ENCODE results near the gene COA6. TPM values are rescaled to one million over a fixed set of nuclear protein-coding genes. Genes with fewer than 3 reads are reported as not detected.

Gene COA6
- total RNA-seq, 1 experiment from 2014 or later, result 34.1 TPM

DNA sequence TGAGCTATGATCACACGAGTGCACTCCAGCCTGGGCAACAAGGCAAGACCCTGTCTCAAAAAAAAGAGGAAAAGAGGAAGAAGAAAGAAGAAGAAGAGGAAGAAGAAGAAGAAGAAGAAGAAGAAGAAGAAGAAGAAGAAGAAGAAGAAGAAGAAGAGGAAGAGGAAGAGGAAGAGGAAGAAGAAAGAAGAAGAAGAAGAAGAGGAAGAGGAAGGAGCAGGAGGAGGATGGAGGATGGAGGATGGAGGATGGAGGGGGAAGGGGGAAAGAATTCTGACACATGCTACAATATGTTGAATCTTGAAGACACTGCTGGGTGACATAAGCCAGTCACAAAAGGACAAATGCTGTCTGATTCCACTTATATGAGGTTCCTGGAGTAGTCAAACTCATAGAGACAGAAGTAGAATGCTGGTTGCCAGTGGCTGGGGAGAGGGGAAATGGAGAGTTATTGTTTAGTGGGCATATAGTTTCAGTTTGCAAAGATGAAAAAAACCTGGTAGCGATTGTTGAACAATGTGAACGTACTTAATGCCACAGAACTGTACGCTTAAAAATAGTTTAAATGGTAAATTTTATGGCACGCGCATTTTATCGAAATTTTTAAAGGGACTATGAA, 47.3 kb upstream of the COA6 start:
- no peak overlapping the region for H3K27ac ChIP-seq (ENCODE audit: low read depth, low read length)
- no peaks in the 10 kb centered on the region for H3K79me2 ChIP-seq (ENCODE audit: insufficient read depth, low read length)
- DNase-seq (ENCODE audit: low read depth, low spot score), result no peak
- no peak overlapping the region for H3K4me3 ChIP-seq (replicated peaks in 1 of 2; ENCODE audit: low read depth in 1 of 2, low read length in 2 of 2)
- no TSS peak for BruUV-seq (replicated peaks)
- CTCF ChIA-PET, result interaction anchor here (0.6 to 4.5 kb wide), 3 partner anchors 17 to 37 kb away, joined by 3 to 20 read pairs (median 4); no protein-coding TSS in a partner anchor
- no peaks in the 10 kb centered on the region for H3K9me3 ChIP-seq (ENCODE audit: control insufficient read depth in 1 of 2, insufficient read depth in 1 of 2, low read depth in 1 of 2, low read length in 2 of 2)
- no peaks in the 10 kb centered on the region for H4K20me1 ChIP-seq (ENCODE audit: insufficient read depth)
- intact Hi-C loops (cut with micrococcal nuclease), result no loop called here
- peak overlapping the region; percentile 27; the same call in 1 of the 2 replicates for H3K4me2 ChIP-seq (ENCODE audit: low read length)
- RAD21 ChIA-PET (ENCODE audit: low non-redundant PET in 1 of 2, low total read pairs in 2 of 2, uncharacterized antibody in 2 of 2, unreplicated experiment in 2 of 2), result no interaction called here
- H3K9me2 ChIP-seq (ENCODE audit: insufficient read depth), result no peaks in the 10 kb centered on the region
- POLR2A ChIA-PET, result no interaction called here
- TF ChIP-seq EZH2phosphoT487 (IDR thresholded peaks at IDR 0.05; ENCODE audit: borderline replicate concordance) (no peak), ELF1 (IDR thresholded peaks at IDR 0.05; ENCODE audit: borderline replicate concordance, low read depth) (no peak), CEBPB (IDR thresholded peaks at IDR 0.05; ENCODE audit: low read depth) (no peak), POLR2A (IDR thresholded peaks at IDR 0.05; ENCODE audit: borderline replicate concordance, extremely low read depth, insufficient read depth, insufficient read length) (no peak), SRF (IDR thresholded peaks at IDR 0.05; ENCODE audit: low read depth) (no peak), EGR1 (IDR thresholded peaks at IDR 0.05; ENCODE audit: low read depth) (no peak), SIN3A (IDR thresholded peaks at IDR 0.05; ENCODE audit: low read depth) (no peak)
- TF ChIP-seq, protein P1, sequence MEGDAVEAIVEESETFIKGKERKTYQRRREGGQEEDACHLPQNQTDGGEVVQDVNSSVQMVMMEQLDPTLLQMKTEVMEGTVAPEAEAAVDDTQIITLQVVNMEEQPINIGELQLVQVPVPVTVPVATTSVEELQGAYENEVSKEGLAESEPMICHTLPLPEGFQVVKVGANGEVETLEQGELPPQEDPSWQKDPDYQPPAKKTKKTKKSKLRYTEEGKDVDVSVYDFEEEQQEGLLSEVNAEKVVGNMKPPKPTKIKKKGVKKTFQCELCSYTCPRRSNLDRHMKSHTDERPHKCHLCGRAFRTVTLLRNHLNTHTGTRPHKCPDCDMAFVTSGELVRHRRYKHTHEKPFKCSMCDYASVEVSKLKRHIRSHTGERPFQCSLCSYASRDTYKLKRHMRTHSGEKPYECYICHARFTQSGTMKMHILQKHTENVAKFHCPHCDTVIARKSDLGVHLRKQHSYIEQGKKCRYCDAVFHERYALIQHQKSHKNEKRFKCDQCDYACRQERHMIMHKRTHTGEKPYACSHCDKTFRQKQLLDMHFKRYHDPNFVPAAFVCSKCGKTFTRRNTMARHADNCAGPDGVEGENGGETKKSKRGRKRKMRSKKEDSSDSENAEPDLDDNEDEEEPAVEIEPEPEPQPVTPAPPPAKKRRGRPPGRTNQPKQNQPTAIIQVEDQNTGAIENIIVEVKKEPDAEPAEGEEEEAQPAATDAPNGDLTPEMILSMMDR (IDR thresholded peaks at IDR 0.05 in 2 of 3, conservative IDR thresholded peaks at IDR 0.05 in 1 of 3; ENCODE audit: borderline replicate concordance in 1 of 3, insufficient read depth in 1 of 3, low read depth in 2 of 3, low read length in 2 of 3), result no peak
- H3K27me3 ChIP-seq (ENCODE audit: insufficient read depth, low read length), result no peaks in the 10 kb centered on the region
- no peak overlapping the region for H3K9ac ChIP-seq (ENCODE audit: low read length)
- ATAC-seq, result no peak
- H2AFZ ChIP-seq (ENCODE audit: low read depth, low read length, poor library complexity, severe bottlenecking), result no peak overlapping the region
- no peaks in the 10 kb centered on the region for H3K36me3 ChIP-seq (ENCODE audit: control insufficient read depth in 1 of 2, insufficient read depth in 2 of 2, low read length in 2 of 2)
- H3K4me1 ChIP-seq (ENCODE audit: control insufficient read depth in 1 of 2, insufficient read depth in 2 of 2, low read length in 2 of 2), result no peaks in the 10 kb centered on the region
